ENCODE measurements around the gene SCN2B. TPM values are rescaled to one million over a fixed set of nuclear protein-coding genes. Genes with fewer than 3 reads are reported as not detected.

The SCN2B gene
- total and polyA plus RNA-seq, 7 donors, result 0.23 to 1.7 (median 0.95) TPM

DNA sequence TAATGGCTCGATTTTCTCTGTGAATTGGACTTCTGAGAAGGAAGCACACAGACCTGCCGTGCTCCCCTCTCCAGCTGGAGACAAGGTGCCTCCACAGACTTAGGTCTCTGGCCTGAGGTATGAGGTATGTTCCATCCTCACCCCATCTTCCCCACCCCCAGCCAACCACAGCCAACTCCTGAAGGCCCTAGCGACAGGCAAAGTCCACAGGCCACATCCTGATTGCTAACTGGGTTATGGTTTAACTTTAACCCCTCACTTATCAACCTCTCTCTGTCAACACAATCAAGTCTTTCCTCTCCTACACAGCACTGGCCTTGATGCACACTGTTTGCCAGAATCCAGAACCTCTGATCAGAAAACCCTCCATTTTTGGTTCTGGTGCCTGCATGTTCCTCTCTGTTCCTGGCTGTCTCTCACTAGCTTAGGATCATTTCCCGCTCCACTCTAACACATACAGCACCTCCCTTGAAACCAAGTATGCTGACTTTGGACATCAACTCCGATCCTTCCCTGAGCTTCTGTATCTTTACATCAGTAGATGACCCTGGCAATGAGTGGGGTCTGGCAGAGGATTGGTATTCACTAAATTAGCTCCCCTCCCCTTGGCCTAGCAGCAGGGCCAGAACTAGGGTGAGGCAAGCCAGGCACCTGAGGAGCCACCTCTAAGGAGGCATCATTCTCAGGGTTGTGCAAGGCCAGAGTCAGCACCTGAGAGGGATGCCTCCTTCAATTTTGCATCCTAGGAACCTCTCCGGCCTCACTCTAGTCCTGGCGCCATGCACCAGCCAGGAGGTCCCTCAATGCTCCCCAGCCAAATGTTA, 26.4 kb upstream of the SCN2B start:
- intact Hi-C loops (cut with DNase I), result no loop called here
- Histone ChIP-seq H3K9me3 (no peaks in the 10 kb centered on the region), H3K36me3 (no peaks in the 10 kb centered on the region), H3K4me3 (no peak overlapping the region), H3K4me1 (peaks cover 0 to 10% (median 0%) of the 10 kb centered on the region in 4 donors), H3K27me3 (no peaks in the 10 kb centered on the region), H3K27ac (no peak overlapping the region)
- 35 to 64% methylated on average over 7 of the region's 7 CpGs for WGBS, 2 donors
- no peak for DNase-seq
- TF ChIP-seq EP300 (IDR thresholded peaks at IDR 0.05) (no peak), POLR2A (IDR thresholded peaks at IDR 0.05) (no peak), POLR2AphosphoS5 (IDR thresholded peaks at IDR 0.05) (no peak)
- TF ChIP-seq, protein P1, sequence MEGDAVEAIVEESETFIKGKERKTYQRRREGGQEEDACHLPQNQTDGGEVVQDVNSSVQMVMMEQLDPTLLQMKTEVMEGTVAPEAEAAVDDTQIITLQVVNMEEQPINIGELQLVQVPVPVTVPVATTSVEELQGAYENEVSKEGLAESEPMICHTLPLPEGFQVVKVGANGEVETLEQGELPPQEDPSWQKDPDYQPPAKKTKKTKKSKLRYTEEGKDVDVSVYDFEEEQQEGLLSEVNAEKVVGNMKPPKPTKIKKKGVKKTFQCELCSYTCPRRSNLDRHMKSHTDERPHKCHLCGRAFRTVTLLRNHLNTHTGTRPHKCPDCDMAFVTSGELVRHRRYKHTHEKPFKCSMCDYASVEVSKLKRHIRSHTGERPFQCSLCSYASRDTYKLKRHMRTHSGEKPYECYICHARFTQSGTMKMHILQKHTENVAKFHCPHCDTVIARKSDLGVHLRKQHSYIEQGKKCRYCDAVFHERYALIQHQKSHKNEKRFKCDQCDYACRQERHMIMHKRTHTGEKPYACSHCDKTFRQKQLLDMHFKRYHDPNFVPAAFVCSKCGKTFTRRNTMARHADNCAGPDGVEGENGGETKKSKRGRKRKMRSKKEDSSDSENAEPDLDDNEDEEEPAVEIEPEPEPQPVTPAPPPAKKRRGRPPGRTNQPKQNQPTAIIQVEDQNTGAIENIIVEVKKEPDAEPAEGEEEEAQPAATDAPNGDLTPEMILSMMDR (IDR thresholded peaks at IDR 0.05), result no peak

DNA sequence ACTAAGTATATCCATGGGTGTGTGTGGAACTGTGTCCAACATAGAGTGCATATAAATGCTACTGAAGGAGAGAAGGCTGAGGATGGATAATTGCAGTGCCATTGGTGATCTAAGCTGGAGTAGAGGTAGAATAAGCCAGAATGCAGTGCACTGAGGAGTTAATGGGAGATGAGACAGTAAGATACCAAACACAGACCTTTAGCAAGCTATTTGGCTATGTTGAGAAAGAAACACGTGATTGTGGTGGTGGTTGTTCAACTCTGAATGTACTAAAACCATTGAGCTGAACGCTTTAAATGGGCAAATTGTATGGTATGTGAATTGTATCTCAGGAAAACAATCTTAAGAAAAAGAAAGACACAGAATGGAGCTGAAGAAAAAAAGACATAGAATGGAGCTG, 25.5 kb upstream of the SCN2B start:
- H3K27ac ChIP-seq, result no peak overlapping the region
- no peaks in the 10 kb centered on the region for H3K9me3 ChIP-seq
- peaks cover 0 to 10% (median 0%) of the 10 kb centered on the region in 4 donors for H3K4me1 ChIP-seq
- H3K4me3 ChIP-seq, result no peak overlapping the region
- no peaks in the 10 kb centered on the region for H3K27me3 ChIP-seq
- intact Hi-C loops (cut with DNase I), result no loop called here
- TF ChIP-seq POLR2AphosphoS5 (IDR thresholded peaks at IDR 0.05), result no peak
- TF ChIP-seq, protein P1 (IDR thresholded peaks at IDR 0.05), result no peak
- TF ChIP-seq EP300 (IDR thresholded peaks at IDR 0.05), result no peak
- TF ChIP-seq POLR2A (IDR thresholded peaks at IDR 0.05), result no peak
- H3K36me3 ChIP-seq, result no peaks in the 10 kb centered on the region
- 80 to 82% methylated on average over 2 of the region's 2 CpGs for WGBS, 2 donors
- DNase-seq, result no peak

DNA sequence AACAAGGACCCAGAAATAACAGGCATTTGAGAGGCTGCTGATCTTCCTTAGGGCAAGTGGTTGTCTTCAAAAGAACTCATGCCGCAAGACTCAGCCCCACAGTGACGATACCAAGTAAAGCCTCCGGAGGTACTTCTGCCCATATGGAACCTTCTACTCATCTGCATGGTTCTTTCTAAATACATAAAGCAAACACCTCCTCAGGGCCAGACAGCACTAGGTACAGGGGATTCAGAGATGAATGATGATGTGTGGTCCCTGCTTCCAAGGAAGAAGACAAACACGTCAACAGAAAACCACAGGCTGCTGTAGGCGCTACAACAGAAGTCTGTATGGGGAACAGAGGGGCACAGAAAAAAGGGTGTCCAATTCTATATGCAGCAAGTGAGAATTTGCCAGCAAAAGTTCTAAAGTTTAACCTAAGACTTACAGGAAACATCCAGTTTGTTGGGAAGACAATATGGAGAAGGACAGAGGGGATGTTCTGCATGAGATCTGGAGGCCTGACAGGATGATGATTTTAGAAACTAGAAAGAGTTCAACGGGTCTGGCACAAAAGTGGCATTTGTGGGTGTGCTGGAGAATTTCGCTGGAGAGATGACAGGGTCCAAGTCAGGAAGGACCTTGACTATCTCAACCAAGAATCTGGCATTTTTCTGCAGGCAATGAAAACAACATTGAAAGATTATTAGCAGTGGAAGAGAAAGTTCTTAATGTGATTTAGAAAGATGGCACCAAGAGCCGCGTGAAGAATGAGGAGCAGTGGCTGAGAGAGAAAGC, 24.7 kb upstream of the SCN2B start:
- no peaks in the 10 kb centered on the region for H3K36me3 ChIP-seq
- H3K27me3 ChIP-seq, result no peaks in the 10 kb centered on the region
- DNase-seq, result no peak
- no peak overlapping the region for H3K27ac ChIP-seq
- TF ChIP-seq, protein P1 (IDR thresholded peaks at IDR 0.05), result no peak
- TF ChIP-seq EP300 (IDR thresholded peaks at IDR 0.05) (no peak), POLR2AphosphoS5 (IDR thresholded peaks at IDR 0.05) (no peak), POLR2A (IDR thresholded peaks at IDR 0.05) (no peak)
- WGBS, 2 donors, result 83 to 93% methylated on average over 9 of the region's 9 CpGs
- peaks cover 0 to 10% (median 0%) of the 10 kb centered on the region in 4 donors for H3K4me1 ChIP-seq
- intact Hi-C loops (cut with DNase I), result no loop called here
- H3K4me3 ChIP-seq, result no peak overlapping the region
- no peaks in the 10 kb centered on the region for H3K9me3 ChIP-seq

DNA sequence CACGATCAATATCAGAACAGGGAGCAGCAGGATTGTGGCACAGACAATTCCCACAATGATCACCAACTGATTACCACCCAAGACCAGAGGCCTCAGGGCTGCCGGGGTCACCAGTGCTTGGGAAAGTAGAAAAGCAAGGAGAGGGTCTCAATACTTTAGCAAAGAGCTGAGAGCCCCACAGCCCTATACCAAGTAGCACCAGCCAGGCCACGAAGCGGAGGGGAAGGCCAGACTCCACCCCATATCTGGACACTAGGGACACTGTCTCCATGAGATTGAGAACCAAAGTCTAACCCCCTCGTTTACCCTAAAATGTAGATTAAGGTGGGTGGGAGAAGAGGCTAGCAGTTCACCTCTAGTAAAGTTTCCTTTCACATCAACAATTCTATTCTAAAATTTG, 24.1 kb upstream of the SCN2B start:
- no peak overlapping the region for H3K4me3 ChIP-seq
- 92 to 93% methylated on average over 5 of the region's 5 CpGs for WGBS, 2 donors
- TF ChIP-seq, protein P1 (IDR thresholded peaks at IDR 0.05), result no peak
- no peak for TF ChIP-seq POLR2A (IDR thresholded peaks at IDR 0.05)
- no peak for TF ChIP-seq EP300 (IDR thresholded peaks at IDR 0.05)
- no peak for TF ChIP-seq POLR2AphosphoS5 (IDR thresholded peaks at IDR 0.05)
- peaks cover 0 to 12% (median 3%) of the 10 kb centered on the region in 4 donors for H3K4me1 ChIP-seq
- no peak for DNase-seq
- H3K36me3 ChIP-seq, result no peaks in the 10 kb centered on the region
- no peak overlapping the region for H3K27ac ChIP-seq
- intact Hi-C loops (cut with DNase I), result no loop called here
- no peaks in the 10 kb centered on the region for H3K27me3 ChIP-seq
- no peaks in the 10 kb centered on the region for H3K9me3 ChIP-seq
